Measurements from ENCODE around the gene C1orf50. TPM values are rescaled to one million over a fixed set of nuclear protein-coding genes. Genes with fewer than 3 reads are reported as not detected.

The C1orf50 gene
- total RNA-seq, 1 experiment from 2014 or later = 7.7 TPM

DNA sequence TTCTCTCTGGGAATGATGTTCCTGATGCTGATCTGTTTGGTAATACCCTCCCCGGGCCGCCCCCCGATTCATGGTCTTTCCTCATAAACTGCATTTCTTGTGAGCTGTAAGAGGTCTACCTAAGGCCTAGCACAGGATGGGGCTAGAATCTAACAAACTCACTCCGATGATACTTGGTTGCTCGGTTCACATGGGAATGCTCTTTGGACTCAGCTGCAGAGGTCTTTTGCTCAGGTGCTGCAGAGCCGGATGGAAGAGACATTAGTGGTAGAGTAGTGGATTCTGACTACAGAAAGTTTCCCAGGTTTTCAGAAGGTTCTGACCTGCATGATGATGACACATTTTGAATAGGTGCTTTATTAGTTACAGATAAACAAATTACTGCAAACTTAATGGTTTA, 9.5 kb downstream of the C1orf50 start:
- Mint-ChIP-seq H3K27me3 (ENCODE audit: low read depth) (no peaks in the 10 kb centered on the region), H3K4me1 (no peaks in the 10 kb centered on the region), H3K36me3 (ENCODE audit: insufficient read depth in 1 of 3, low read depth in 3 of 3) (peaks cover 19 to 68% (median 62%) of the 10 kb centered on the region in 3 experiments), H3K9me3 (no peaks in the 10 kb centered on the region), H3K4me3 (no peak overlapping the region), H3K27ac (no peak overlapping the region)
- Histone ChIP-seq H3K18ac (ENCODE audit: insufficient read length, low read depth, low read length) (no peak overlapping the region), H2BK12ac (ENCODE audit: insufficient read length, low read depth, low read length) (no peak overlapping the region), H2AK5ac (ENCODE audit: insufficient read length, low read length) (no peak overlapping the region), H3K23ac (ENCODE audit: insufficient read length, low read depth, low read length) (no peak overlapping the region), H3K27ac (ENCODE audit: insufficient read length, low read depth, low read length) (no peak overlapping the region), H4K20me1 (ENCODE audit: control insufficient read depth, insufficient read depth, insufficient read length) (no peaks in the 10 kb centered on the region), H2BK120ac (ENCODE audit: low read depth, low read length, poor library complexity, severe bottlenecking) (no peak overlapping the region), H3K79me1 (ENCODE audit: insufficient read depth, low read depth, low read length, poor library complexity, severe bottlenecking) (no peaks in the 10 kb centered on the region), H3K4me2 (ENCODE audit: insufficient read depth, insufficient read length, low read length) (no peak overlapping the region), H3T11ph (ENCODE audit: low read length) (no peak overlapping the region), H3K79me2 (ENCODE audit: insufficient read depth, low read length) (no peaks in the 10 kb centered on the region), H3K9me3 (ENCODE audit: control insufficient read depth, low read depth, low read length) (no peaks in the 10 kb centered on the region), H3K4ac (ENCODE audit: low read depth, low read length) (no peak overlapping the region), H2BK5ac (ENCODE audit: insufficient read length, low read length) (no peak overlapping the region), H2AFZ (ENCODE audit: low read length) (no peak overlapping the region), H3K27me3 (ENCODE audit: insufficient read depth, low read length) (no peaks in the 10 kb centered on the region), H3K23me2 (ENCODE audit: insufficient read length, low read depth, low read length, poor library complexity, severe bottlenecking) (no peaks in the 10 kb centered on the region), H4K8ac (replicated peaks; ENCODE audit: insufficient read length, low read depth, low read length) (no peak overlapping the region), H4K5ac (ENCODE audit: insufficient read length, low read depth, low read length) (no peak overlapping the region), H3K4me1 (ENCODE audit: insufficient read depth, low read length) (no peaks in the 10 kb centered on the region), H3K56ac (ENCODE audit: insufficient read length, low read depth, low read length) (no peak overlapping the region), H3K9ac (ENCODE audit: extremely low read depth, insufficient read length, low read length) (no peak overlapping the region), H3K14ac (ENCODE audit: insufficient read depth, low read length) (no peak overlapping the region), H2BK20ac (ENCODE audit: low read depth, low read length, poor library complexity, severe bottlenecking) (no peak overlapping the region), H4K91ac (ENCODE audit: insufficient read length, low read depth, low read length) (no peak overlapping the region), H2BK15ac (ENCODE audit: low read depth, low read length) (no peak overlapping the region)
- no peak for DNase-seq
- TF ChIP-seq, protein P1, sequence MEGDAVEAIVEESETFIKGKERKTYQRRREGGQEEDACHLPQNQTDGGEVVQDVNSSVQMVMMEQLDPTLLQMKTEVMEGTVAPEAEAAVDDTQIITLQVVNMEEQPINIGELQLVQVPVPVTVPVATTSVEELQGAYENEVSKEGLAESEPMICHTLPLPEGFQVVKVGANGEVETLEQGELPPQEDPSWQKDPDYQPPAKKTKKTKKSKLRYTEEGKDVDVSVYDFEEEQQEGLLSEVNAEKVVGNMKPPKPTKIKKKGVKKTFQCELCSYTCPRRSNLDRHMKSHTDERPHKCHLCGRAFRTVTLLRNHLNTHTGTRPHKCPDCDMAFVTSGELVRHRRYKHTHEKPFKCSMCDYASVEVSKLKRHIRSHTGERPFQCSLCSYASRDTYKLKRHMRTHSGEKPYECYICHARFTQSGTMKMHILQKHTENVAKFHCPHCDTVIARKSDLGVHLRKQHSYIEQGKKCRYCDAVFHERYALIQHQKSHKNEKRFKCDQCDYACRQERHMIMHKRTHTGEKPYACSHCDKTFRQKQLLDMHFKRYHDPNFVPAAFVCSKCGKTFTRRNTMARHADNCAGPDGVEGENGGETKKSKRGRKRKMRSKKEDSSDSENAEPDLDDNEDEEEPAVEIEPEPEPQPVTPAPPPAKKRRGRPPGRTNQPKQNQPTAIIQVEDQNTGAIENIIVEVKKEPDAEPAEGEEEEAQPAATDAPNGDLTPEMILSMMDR (conservative IDR thresholded peaks at IDR 0.05) = no peak
- no CpG with 5 or more reads among the region's 6 CpGs for WGBS (ENCODE audit: extremely low coverage, insufficient read length, low lambda C conversion rate)
